H1 (cell line): ENCODE results near the gene KIAA1755. TPM values are rescaled to one million over a fixed set of nuclear protein-coding genes. Genes with fewer than 3 reads are reported as not detected.

ENCODE experiments used
- CTCF ChIA-PET: fragments of 300-600 bp; sonication (Branson Sonifier 250); formaldehyde crosslinking; loops from one replicate; lab custom pipeline; 2021; ENCODE audit not compliant: partially characterized antibody; lab: Charles Lee
- POLR2A ChIA-PET: fragments of 300-600 bp; sonication (Branson Sonifier 250); formaldehyde crosslinking; loops from one replicate; lab custom pipeline; 2021; ENCODE audit warnings: inconsistent platforms; ENCODE audit not compliant: partially characterized antibody; lab: Charles Lee
- DNase-seq, 2 experiments: peaks; one replicate each; pipeline versions ENCODE4 v3.0.0 to v3.0.0-alpha.2; 2010 to 2022; ENCODE audit warnings: low spot score in 2 of 2, low read depth in 1 of 2, mixed read lengths in 1 of 2
- FAIRE-seq: peaks from 2 replicates; lab custom pipeline; 2011; peaks lifted over from hg19 to GRCh38; lab: Jason Lieb, UNC
- H2AFZ ChIP-seq: 2 replicates; pipeline ENCODE4 v1.8.1; 2012; ENCODE audit warnings: low read length, inconsistent platforms
- H2AK5ac ChIP-seq: 2 replicates; pipeline ENCODE4 v1.6.1; 2013; ENCODE audit warnings: low read depth, low read length
- H2BK120ac ChIP-seq: replicated peaks from 2 replicates; pipeline ENCODE3; 2013; ENCODE audit warnings: low read depth, low read length, inconsistent platforms
- H2BK12ac ChIP-seq: 2 replicates; pipeline ENCODE4 v1.6.1; 2013; ENCODE audit warnings: low read depth, low read length
- H2BK15ac ChIP-seq: 2 replicates; pipeline ENCODE4 v1.6.1; 2013; ENCODE audit warnings: low read length
- H2BK20ac ChIP-seq: 2 replicates; pipeline ENCODE4 v1.6.1; 2013; ENCODE audit warnings: low read length
- H2BK5ac ChIP-seq: 2 replicates; pipeline ENCODE4 v1.6.1; 2013; ENCODE audit warnings: low read depth, low read length
- H3K14ac ChIP-seq: 2 replicates; pipeline ENCODE4 v1.6.1; 2013; ENCODE audit warnings: inconsistent platforms; ENCODE audit not compliant: insufficient read length
- H3K18ac ChIP-seq: 2 replicates; pipeline ENCODE4 v1.6.1; 2013; ENCODE audit warnings: low read length; ENCODE audit errors: extremely low read depth
- H3K23ac ChIP-seq: 2 replicates; pipeline ENCODE4 v1.6.1; 2013; ENCODE audit warnings: inconsistent platforms; ENCODE audit not compliant: insufficient read length
- H3K23me2 ChIP-seq: 2 replicates; pipeline ENCODE4 v1.6.1; 2013; ENCODE audit warnings: low read depth, low read length
- H3K27ac ChIP-seq: 2 replicates; pipeline ENCODE4 v1.6.1; 2011; ENCODE audit warnings: low read depth, low read length, inconsistent platforms
- H3K27me3 ChIP-seq, 4 experiments: replicated peaks in 1 of 4; 1 replicate in 1 of 4; 2 replicates in 3 of 4; pipeline versions ENCODE4 v1.6.1 to v1.8.1; 2011 to 2013; ENCODE audit warnings: low read length in 3 of 4, mild to moderate bottlenecking in 3 of 4, inconsistent platforms in 2 of 4, mixed read lengths in 2 of 4, moderate library complexity in 1 of 4; ENCODE audit not compliant: control insufficient read depth in 3 of 4, insufficient read depth in 3 of 4; ENCODE audit errors: extremely low read depth in 1 of 4
- H3K36me3 ChIP-seq, 4 experiments: 2 replicates each; pipeline versions ENCODE4 v1.6.1 to v1.8.1; 2011 to 2013; ENCODE audit warnings: mild to moderate bottlenecking in 4 of 4, low read length in 3 of 4, moderate library complexity in 2 of 4, control low read depth in 1 of 4, inconsistent platforms in 1 of 4; ENCODE audit not compliant: insufficient read depth in 4 of 4, control insufficient read depth in 2 of 4
- H3K4ac ChIP-seq: replicated peaks from 2 replicates; pipeline ENCODE3; 2013; ENCODE audit warnings: low read length, low read depth, mixed read lengths, inconsistent platforms; ENCODE audit not compliant: insufficient read length
- H3K4me1 ChIP-seq, 4 experiments: replicated peaks in 1 of 4; 1 replicate in 1 of 4; 2 replicates in 3 of 4; pipeline versions ENCODE4 v1.6.1 to v1.8.1; 2011 to 2013; ENCODE audit warnings: low read length in 3 of 4, inconsistent platforms in 2 of 4, mixed read lengths in 1 of 4; ENCODE audit not compliant: insufficient read depth in 4 of 4, control insufficient read depth in 3 of 4
- H3K4me2 ChIP-seq, 2 experiments: 2 replicates each; pipeline versions ENCODE4 v1.6.1 to v1.8.1; 2011 to 2013; ENCODE audit warnings: low read depth in 2 of 2, low read length in 2 of 2, control low read depth in 1 of 2, inconsistent platforms in 1 of 2, mild to moderate bottlenecking in 1 of 2; ENCODE audit not compliant: insufficient read depth in 1 of 2
- H3K4me3 ChIP-seq, 4 experiments: fragments of 200-600, 300-600 bp in 1 of 4; sonication (generic), shearing (Covaris generic), sonication (Bioruptor Twin) in 1 of 4; 2 replicates each; pipeline versions ENCODE4 v1.5.1 to v1.8.1; 2011 to 2016; ENCODE audit warnings: low read length in 4 of 4, low read depth in 3 of 4, control low read depth in 2 of 4, inconsistent platforms in 2 of 4, mild to moderate bottlenecking in 2 of 4, mixed read lengths in 1 of 4, moderate library complexity in 1 of 4; ENCODE audit not compliant: insufficient read depth in 2 of 4; ENCODE audit errors: extremely low read depth in 1 of 4
- H3K56ac ChIP-seq: replicated peaks from 2 replicates; pipeline ENCODE3; 2013; ENCODE audit warnings: low read depth, mild to moderate bottlenecking, mixed read lengths, low read length, inconsistent platforms; ENCODE audit not compliant: insufficient read length
- H3K79me1 ChIP-seq: 2 replicates; pipeline ENCODE4 v1.6.1; 2013; ENCODE audit warnings: low read depth, low read length, control low read depth
- H3K79me2 ChIP-seq, 2 experiments: 2 replicates each; pipeline versions ENCODE4 v1.6.1 to v1.8.1; 2012 to 2013; ENCODE audit warnings: low read length in 2 of 2, mild to moderate bottlenecking in 2 of 2, inconsistent platforms in 1 of 2; ENCODE audit not compliant: insufficient read depth in 2 of 2, control insufficient read depth in 1 of 2
- H3K9ac ChIP-seq, 4 experiments: replicated peaks in 1 of 4; 1 replicate in 1 of 4; 2 replicates in 3 of 4; pipeline versions ENCODE4 v1.6.1 to v1.8.1; 2011 to 2013; ENCODE audit warnings: low read depth in 3 of 4, low read length in 3 of 4, control low read depth in 2 of 4, mild to moderate bottlenecking in 2 of 4, moderate library complexity in 2 of 4, inconsistent platforms in 1 of 4; ENCODE audit errors: extremely low read depth in 1 of 4
- H3K9me3 ChIP-seq, 2 experiments: 2 replicates each; pipeline versions ENCODE4 v1.6.1 to v1.8.1; 2012 to 2013; ENCODE audit warnings: mild to moderate bottlenecking in 2 of 2, moderate library complexity in 2 of 2, control low read depth in 1 of 2, inconsistent platforms in 1 of 2, low read depth in 1 of 2, low read length in 1 of 2, mixed read lengths in 1 of 2; ENCODE audit not compliant: insufficient read depth in 2 of 2
- H4K20me1 ChIP-seq, 2 experiments: replicated peaks in 1 of 2; 2 replicates each; pipeline versions ENCODE3 to v1.8.1; 2011 to 2013; ENCODE audit warnings: inconsistent platforms in 2 of 2, low read length in 2 of 2, mild to moderate bottlenecking in 1 of 2; ENCODE audit not compliant: insufficient read depth in 2 of 2, control insufficient read depth in 1 of 2
- H4K5ac ChIP-seq: 2 replicates; pipeline ENCODE4 v1.6.1; 2013; ENCODE audit warnings: low read length, low read depth, mixed read lengths, inconsistent platforms; ENCODE audit not compliant: insufficient read length
- H4K8ac ChIP-seq: 2 replicates; pipeline ENCODE4 v1.8.0; 2013; ENCODE audit warnings: mild to moderate bottlenecking, moderate library complexity, low read length, inconsistent platforms; ENCODE audit not compliant: insufficient read depth; ENCODE audit errors: extremely low read depth
- H4K91ac ChIP-seq: replicated peaks from 2 replicates; pipeline ENCODE3; 2013; ENCODE audit warnings: low read length, mixed read lengths, inconsistent platforms; ENCODE audit not compliant: insufficient read length
- CBX5 ChIP-seq: fragments of 300-800, 300-1000 bp; sonication (generic); IDR thresholded peaks from 2 replicates; pipeline ENCODE4 v1.7.1; 2016; ENCODE audit warnings: antibody characterized with exemption, low read length, low read depth
- EP300 ChIP-seq, 2 experiments: IDR thresholded peaks; 1 replicate in 1 of 2; 2 replicates in 1 of 2; pipeline ENCODE4 v1.6.1; 2011 to 2012; ENCODE audit warnings: low read depth in 2 of 2, low read length in 2 of 2, mild to moderate bottlenecking in 2 of 2, borderline replicate concordance in 1 of 2, inconsistent platforms in 1 of 2, moderate library complexity in 1 of 2
- HDAC2 ChIP-seq, 2 experiments: fragments of 300-600 bp in 1 of 2; sonication (generic) in 1 of 2; IDR thresholded peaks; 2 replicates each; pipeline ENCODE4 v1.6.1; 2011 to 2012; ENCODE audit warnings: low read depth in 2 of 2, low read length in 2 of 2, mild to moderate bottlenecking in 2 of 2, moderate library complexity in 2 of 2, borderline replicate concordance in 1 of 2, inconsistent platforms in 1 of 2
- KDM1A ChIP-seq: fragments of 200-600, 300-600 bp; sonication (generic); IDR thresholded peaks from 2 replicates; pipeline ENCODE4 v1.7.1; 2016; ENCODE audit warnings: mild to moderate bottlenecking, low read length, borderline replicate concordance
- SIN3A ChIP-seq, 2 experiments: IDR thresholded peaks in 1 of 2; conservative IDR thresholded peaks in 1 of 2; 2 replicates each; pipeline ENCODE4 v1.6.1; 2011 to 2012; ENCODE audit warnings: low read length in 2 of 2, improper control_type of control experiment in 1 of 2, low read depth in 1 of 2, mild to moderate bottlenecking in 1 of 2
- SP2 ChIP-seq: IDR thresholded peaks from 2 replicates; pipeline ENCODE4 v1.6.1; 2012; ENCODE audit warnings: mild to moderate bottlenecking, low read length, inconsistent platforms
- WGBS, 2 experiments: shearing (Covaris generic) in 1 of 2; methylation state at CpG; one replicate each; pipeline versions ENCODE4 v1.1.6 to v1.1.7; 2013 to 2015; ENCODE audit warnings: low lambda C conversion rate in 2 of 2, mixed read lengths in 2 of 2, inconsistent platforms in 1 of 2, low coverage in 1 of 2, missing lambda C conversion rate in 1 of 2; ENCODE audit not compliant: insufficient replicate concordance in 2 of 2, insufficient coverage in 1 of 2, insufficient read length in 1 of 2; ENCODE audit errors: extremely low coverage in 1 of 2, missing lambda C conversion rate in 1 of 2; 5-methylcytosine and 5-hydroxymethylcytosine counted together
- polyA plus RNA-seq, 7 experiments: library from polyadenylated mRNA; depleted of rRNA in 3 of 7; stranded (reverse) in 5 of 7; unstranded in 2 of 7; fragments of >200 nt in 5 of 7; fragments of 200-250 nt in 2 of 7; gene quantifications; 1 replicate in 5 of 7; 2 replicates in 1 of 7; 4 replicates in 1 of 7; pipeline versions ENCODE4 v1.2.1 to v1.2.3, GENCODE V29; 2011 to 2013; ENCODE audit warnings: missing spikeins in 2 of 7, mixed read lengths in 2 of 7
- total RNA-seq: library from RNA; stranded (reverse); fragmentation: NEBNext Ultra II Directional; extraction: Animal tissue kit (Norgen Biotek cat#: 25700); gene quantifications from 2 replicates; pipeline ENCODE4 v1.2.1, GENCODE V29; 2021
- TF ChIP-seq, protein P1 (sequence below), 3 experiments: IDR thresholded peaks; 1 replicate in 2 of 3; 2 replicates in 1 of 3; pipeline versions ENCODE4 v1.5.1 to v1.6.1; 2011; ENCODE audit warnings: low read length in 3 of 3, mild to moderate bottlenecking in 3 of 3, inconsistent platforms in 2 of 3, low read depth in 1 of 3, moderate library complexity in 1 of 3; ENCODE audit not compliant: insufficient read depth in 1 of 3; ENCODE audit errors: control extremely low read depth in 1 of 3
- TF ChIP-seq, protein P2 (sequence below): IDR thresholded peaks from 2 replicates; pipeline ENCODE4 v1.6.1; 2012; ENCODE audit warnings: inconsistent platforms

KIAA1755 gene
- total and polyA plus RNA-seq, 2 of the 8 experiments (the other 6 are each of a cell fraction or from before 2014, with no cell fraction given), result 0.23 TPM; not detected in 1

DNA sequence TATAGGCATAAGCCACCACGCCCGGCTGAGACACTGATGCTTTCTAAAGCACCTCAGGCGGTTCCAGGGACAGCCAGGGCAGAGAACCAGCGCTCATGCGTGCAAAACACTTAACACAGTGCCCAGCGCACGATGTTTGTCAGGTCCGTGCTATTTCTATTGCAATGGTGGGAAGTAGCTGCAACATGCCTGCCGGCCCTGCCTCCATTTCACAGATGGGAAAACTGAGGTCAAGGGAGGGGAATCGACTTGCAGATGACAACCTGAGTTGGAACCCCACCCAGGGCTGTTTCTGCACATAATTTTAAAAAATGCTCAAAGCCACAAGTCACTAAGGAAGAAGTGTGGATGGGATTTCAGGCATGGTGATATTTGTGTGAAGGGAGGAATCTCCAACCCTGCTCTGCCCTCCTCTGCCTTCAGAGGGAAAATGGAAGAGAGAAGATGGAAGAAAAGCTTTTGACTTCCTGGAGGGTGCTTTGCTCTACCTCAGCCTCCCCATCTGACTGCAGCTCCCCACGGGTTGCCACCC is 39.9 kb downstream of the KIAA1755 start:
- no peak overlapping the region for H2AK5ac ChIP-seq
- TF ChIP-seq SP2 (no peak), HDAC2 (IDR thresholded peaks at IDR 0.05; ENCODE audit: borderline replicate concordance in 1 of 2, low read depth in 2 of 2, low read length in 2 of 2) (peak in 1 of 2 experiments; percentile 57; a peak in 1 of 4 replicates), CBX5 (no peak), EP300 (IDR thresholded peaks at IDR 0.05; ENCODE audit: borderline replicate concordance in 1 of 2, low read depth in 2 of 2, low read length in 2 of 2) (no peak), SIN3A (conservative IDR thresholded peaks at IDR 0.05 in 1 of 2, IDR thresholded peaks at IDR 0.05 in 1 of 2; ENCODE audit: low read depth in 1 of 2, low read length in 2 of 2) (no peak), KDM1A (peak; percentile 91)
- TF ChIP-seq, protein P1, sequence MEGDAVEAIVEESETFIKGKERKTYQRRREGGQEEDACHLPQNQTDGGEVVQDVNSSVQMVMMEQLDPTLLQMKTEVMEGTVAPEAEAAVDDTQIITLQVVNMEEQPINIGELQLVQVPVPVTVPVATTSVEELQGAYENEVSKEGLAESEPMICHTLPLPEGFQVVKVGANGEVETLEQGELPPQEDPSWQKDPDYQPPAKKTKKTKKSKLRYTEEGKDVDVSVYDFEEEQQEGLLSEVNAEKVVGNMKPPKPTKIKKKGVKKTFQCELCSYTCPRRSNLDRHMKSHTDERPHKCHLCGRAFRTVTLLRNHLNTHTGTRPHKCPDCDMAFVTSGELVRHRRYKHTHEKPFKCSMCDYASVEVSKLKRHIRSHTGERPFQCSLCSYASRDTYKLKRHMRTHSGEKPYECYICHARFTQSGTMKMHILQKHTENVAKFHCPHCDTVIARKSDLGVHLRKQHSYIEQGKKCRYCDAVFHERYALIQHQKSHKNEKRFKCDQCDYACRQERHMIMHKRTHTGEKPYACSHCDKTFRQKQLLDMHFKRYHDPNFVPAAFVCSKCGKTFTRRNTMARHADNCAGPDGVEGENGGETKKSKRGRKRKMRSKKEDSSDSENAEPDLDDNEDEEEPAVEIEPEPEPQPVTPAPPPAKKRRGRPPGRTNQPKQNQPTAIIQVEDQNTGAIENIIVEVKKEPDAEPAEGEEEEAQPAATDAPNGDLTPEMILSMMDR (IDR thresholded peaks at IDR 0.05; ENCODE audit: control extremely low read depth in 1 of 3, insufficient read depth in 1 of 3, low read depth in 1 of 3, low read length in 3 of 3), result no peak
- TF ChIP-seq, protein P2, sequence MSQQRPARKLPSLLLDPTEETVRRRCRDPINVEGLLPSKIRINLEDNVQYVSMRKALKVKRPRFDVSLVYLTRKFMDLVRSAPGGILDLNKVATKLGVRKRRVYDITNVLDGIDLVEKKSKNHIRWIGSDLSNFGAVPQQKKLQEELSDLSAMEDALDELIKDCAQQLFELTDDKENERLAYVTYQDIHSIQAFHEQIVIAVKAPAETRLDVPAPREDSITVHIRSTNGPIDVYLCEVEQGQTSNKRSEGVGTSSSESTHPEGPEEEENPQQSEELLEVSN, result no peak

More for the DNA sequence above, 39.9 kb downstream of the KIAA1755 start:
- Histone ChIP-seq H2BK5ac (no peak overlapping the region), H3K27ac (no peak overlapping the region), H3K56ac (no peak overlapping the region), H3K14ac (no peak overlapping the region), H3K23me2 (no peaks in the 10 kb centered on the region), H3K4ac (no peak overlapping the region), H2AFZ (no peak overlapping the region), H3K4me2 (peak overlapping the region in 1 of 2 experiments; percentile 41; a peak in 1 of 4 replicates), H3K36me3 (no peaks in the 10 kb centered on the region), H2BK20ac (no peak overlapping the region), H3K79me1 (no peaks in the 10 kb centered on the region), H2BK12ac (no peak overlapping the region), H2BK120ac (no peak overlapping the region), H3K18ac (0 out of 2 replicates have a peak overlapping the region, but pooled peaks have one; percentile 10), H3K27me3 (no peaks in the 10 kb centered on the region), H3K9ac (no peak overlapping the region), H4K91ac (no peak overlapping the region), H3K4me3 (no peak overlapping the region), H3K4me1 (peaks cover 0 to 3% (median 0%) of the 10 kb centered on the region in 4 experiments; a peak in 3 of 7 replicates), H3K79me2 (no peaks in the 10 kb centered on the region), H3K23ac (no peak overlapping the region), H4K5ac (no peak overlapping the region), H3K9me3 (no peaks in the 10 kb centered on the region), H4K8ac (no peak overlapping the region), H4K20me1 (no peaks in the 10 kb centered on the region), H2BK15ac (no peak overlapping the region)
- ChIA-PET CTCF (interaction anchor here (0.6 to 17.3 kb wide), 56 partner anchors 9 to 358 kb away, joined by 3 to 198 read pairs (median 6); partner anchors contain the start of genes BPI and TGM2), POLR2A (no interaction called here)
- no peak for FAIRE-seq
- DNase-seq, result no peak
- WGBS, 2 experiments, result 82% methylated on average over 11 of the region's 11 CpGs; no CpG with 5 or more reads in 1 of the 2 experiments
